ENCODE results near the gene BPIFB3. TPM values are rescaled to one million over a fixed set of nuclear protein-coding genes. Genes with fewer than 3 reads are reported as not detected.

BPIFB3 gene
- total and polyA plus RNA-seq, 2 of the 4 experiments (the other 2 are of a cell fraction): not detected

DNA sequence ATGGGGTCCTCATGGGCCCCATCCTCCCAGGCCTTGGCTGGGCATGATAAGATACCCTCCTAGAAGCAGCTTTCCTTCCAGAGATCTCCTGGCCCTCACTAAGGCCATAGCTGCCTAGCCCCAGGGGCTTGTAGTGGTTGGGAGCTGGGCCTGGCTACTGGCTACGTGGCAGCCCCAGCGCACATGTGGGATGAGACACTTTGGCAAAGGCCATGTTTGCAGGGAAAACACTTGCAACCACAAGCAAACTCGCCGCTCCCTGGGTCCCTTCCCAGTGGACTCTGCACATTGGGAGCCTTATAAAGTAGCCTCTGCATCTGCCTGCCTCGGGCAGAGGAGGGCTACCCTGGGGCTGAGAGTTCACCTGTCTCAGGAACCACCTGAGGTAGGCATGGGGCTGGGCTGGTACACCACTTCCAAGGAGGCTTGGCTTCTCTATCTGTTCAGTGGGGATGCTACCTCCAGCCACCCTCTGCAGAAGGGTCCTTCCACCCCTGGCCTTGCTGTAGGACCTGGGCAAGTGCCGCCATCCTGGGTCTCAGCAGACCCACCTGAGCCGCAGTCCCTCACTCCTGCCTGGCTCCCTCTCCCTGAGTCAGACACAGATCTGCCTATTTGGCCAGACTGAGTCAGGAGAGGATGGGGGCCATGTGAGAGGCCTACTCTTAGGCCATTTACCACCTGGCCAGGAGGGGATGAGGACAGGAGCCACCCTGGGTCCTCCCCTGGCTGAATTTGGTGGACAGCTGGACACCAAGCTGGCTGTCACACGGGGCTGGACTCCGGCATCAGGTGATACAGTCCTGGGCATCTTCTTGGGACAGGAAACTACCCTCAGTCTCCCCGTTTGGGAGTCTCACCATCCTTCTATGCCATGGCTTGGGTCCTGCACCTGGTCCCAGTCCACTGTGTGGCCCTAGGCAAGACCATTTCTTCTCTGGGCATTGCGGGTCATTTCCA is 46.0 kb upstream of the BPIFB3 start, which contains the start of gene BPIFB2 (continued):
- TF ChIP-seq, protein P1, sequence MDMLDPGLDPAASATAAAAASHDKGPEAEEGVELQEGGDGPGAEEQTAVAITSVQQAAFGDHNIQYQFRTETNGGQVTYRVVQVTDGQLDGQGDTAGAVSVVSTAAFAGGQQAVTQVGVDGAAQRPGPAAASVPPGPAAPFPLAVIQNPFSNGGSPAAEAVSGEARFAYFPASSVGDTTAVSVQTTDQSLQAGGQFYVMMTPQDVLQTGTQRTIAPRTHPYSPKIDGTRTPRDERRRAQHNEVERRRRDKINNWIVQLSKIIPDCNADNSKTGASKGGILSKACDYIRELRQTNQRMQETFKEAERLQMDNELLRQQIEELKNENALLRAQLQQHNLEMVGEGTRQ (IDR thresholded peaks at IDR 0.05; ENCODE audit: low read depth, low read length): no peak

Data from IMR-90 (cell line).